HUES6 (cell line): Measurements from ENCODE around the gene KPNA6.

Experiments used
- H3K27ac ChIP-seq: 2 replicates; pipeline ENCODE4 v1.7.0; 2013; ENCODE audit warnings: low read depth, mild to moderate bottlenecking, low read length, inconsistent platforms
- H3K27me3 ChIP-seq: 2 replicates; pipeline ENCODE4 v1.6.1; 2013; ENCODE audit warnings: low read length; ENCODE audit not compliant: control insufficient read depth, insufficient read depth
- H3K36me3 ChIP-seq: 2 replicates; pipeline ENCODE4 v1.6.1; 2013; ENCODE audit warnings: low read length; ENCODE audit not compliant: control insufficient read depth, insufficient read depth
- H3K4me1 ChIP-seq: 2 replicates; pipeline ENCODE4 v1.6.1; 2013; ENCODE audit warnings: low read length; ENCODE audit not compliant: control insufficient read depth, insufficient read depth
- H3K4me3 ChIP-seq: 2 replicates; pipeline ENCODE4 v1.5.1; 2013; ENCODE audit warnings: low read depth, low read length
- H3K9ac ChIP-seq: one replicate; pipeline ENCODE4 v1.6.1; 2013; ENCODE audit warnings: mild to moderate bottlenecking, low read length
- H3K9me3 ChIP-seq: 2 replicates; pipeline ENCODE4 v1.6.1; 2013; ENCODE audit warnings: low read depth, low read length; ENCODE audit not compliant: control insufficient read depth, insufficient read depth

KPNA6 gene

DNA sequence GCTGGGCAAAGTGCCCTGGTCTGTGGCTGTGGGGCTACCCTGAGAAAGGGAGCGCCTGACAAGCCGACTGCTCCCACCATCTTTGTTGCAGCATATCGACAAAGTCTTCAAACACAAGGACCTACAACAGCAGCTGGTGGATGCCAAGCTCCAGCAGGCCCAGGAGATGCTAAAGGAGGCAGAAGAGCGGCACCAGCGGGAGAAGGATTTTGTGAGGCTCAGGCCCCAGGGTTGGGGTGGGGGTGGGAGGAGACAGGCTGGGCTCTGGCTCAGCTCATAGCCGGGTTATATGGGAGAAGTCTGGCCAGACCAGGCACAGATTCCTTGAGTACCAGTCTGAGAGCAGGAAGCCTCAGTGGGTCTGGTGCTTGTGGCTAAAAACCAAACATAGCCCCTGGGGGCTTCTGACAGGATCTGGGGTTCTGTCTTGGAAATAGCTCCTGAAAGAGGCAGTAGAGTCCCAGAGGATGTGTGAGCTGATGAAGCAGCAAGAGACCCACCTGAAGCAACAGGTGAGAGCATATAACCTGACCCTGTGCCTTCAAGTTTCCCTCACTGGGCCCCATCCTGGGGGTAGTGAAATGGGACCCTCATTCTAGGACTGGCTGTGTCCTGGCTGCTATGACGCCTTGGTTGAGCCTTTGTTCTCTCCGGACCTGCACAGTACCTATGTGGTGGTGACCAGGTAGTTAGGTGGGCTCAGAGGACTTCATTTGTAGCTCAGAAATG is 84.5 kb downstream of the KPNA6 start:
- no peaks in the 10 kb centered on the region for H3K9me3 ChIP-seq
- H3K9ac ChIP-seq, result no peak overlapping the region
- no peaks in the 10 kb centered on the region for H3K4me1 ChIP-seq
- H3K36me3 ChIP-seq, result peaks cover 100% of the 10 kb centered on the region
- no peaks in the 10 kb centered on the region for H3K27me3 ChIP-seq
- H3K4me3 ChIP-seq, result no peak overlapping the region
- H3K27ac ChIP-seq, result no peak overlapping the region

DNA sequence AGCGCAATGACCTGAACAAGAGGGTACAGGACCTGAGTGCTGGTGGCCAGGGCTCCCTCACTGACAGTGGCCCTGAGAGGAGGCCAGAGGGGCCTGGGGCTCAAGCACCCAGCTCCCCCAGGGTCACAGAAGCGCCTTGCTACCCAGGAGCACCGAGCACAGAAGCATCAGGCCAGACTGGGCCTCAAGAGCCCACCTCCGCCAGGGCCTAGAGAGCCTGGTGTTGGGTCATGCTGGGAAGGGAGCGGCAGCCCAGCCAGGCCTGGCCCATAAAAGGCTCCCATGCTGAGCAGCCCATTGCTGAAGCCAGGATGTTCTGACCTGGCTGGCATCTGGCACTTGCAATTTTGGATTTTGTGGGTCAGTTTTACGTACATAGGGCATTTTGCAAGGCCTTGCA is 87.1 kb downstream of the KPNA6 start:
- no peaks in the 10 kb centered on the region for H3K27me3 ChIP-seq
- H3K36me3 ChIP-seq, result peaks cover 86% of the 10 kb centered on the region

DNA sequence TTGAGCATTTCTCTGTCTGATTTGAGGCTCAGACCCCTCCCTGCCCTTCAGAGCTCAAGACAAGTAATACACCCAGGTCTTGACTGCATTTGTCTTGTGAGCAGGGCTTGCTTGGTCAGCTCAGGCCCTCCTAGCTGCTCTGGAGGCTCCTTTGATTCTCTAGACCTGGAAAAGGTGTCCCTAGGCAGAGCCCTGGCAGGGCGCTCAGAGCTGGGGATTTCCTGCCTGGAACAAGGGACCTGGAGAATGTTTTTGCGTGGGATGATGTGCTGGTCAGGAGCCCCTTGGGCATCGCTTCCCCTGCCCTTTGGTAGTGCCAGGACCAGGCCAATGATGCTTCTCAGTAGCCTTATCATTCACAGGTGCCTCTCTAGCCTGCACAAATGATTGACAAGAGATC is 87.7 kb downstream of the KPNA6 start:
- Histone ChIP-seq H3K4me3 (no peak overlapping the region), H3K27ac (no peak overlapping the region), H3K9me3 (no peaks in the 10 kb centered on the region), H3K27me3 (no peaks in the 10 kb centered on the region), H3K4me1 (peaks cover 13% of the 10 kb centered on the region), H3K36me3 (peaks cover 81% of the 10 kb centered on the region), H3K9ac (no peak overlapping the region)

More for the DNA sequence above, 87.1 kb downstream of the KPNA6 start:
- Histone ChIP-seq H3K9ac (no peak overlapping the region), H3K4me3 (no peak overlapping the region), H3K9me3 (no peaks in the 10 kb centered on the region), H3K27ac (no peak overlapping the region), H3K4me1 (peaks cover 11% of the 10 kb centered on the region)

DNA sequence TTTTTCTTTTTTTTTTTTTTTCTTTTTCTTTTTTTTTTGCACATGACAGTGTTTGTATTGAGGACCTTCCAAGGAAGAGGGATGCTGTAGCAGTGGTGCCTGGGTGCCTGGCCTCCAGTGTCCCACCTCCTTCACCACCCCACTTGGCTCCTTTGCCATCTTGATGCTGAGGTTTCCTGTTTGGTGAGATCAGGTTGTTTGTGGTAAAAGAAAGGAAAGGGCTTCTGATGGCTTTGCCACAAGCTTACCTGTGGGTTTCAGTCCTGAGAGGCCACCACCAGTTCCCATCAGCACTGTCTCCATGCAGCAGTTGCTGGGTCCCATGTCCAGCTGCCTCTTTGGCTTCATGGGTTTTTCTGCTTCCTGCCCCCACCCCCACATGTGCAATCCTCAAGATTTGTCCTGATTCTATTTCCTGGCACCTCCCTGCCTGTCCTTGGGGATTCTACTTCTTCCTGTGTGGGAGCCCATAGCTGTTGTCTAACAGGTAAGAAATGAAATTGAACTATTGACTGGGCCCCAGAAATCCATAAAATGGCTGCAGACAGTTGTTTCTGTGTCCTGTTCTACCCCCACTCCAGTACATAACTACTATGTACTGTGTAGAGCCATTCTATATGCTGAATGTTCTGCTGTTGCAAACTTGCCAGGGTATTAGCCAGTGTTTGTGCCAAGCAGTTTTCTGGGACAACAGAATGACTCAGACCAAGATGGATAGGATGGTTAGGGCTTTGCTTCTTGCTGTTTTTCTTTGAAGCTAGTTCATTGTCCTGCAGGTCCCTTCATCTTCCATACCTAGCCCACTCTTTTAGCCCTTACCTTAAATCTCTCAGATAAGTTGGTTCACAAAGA is 88.3 kb downstream of the KPNA6 start:
- H3K36me3 ChIP-seq, result peaks cover 74% of the 10 kb centered on the region
- H3K27ac ChIP-seq, result no peak overlapping the region
- H3K27me3 ChIP-seq, result no peaks in the 10 kb centered on the region
- H3K9me3 ChIP-seq, result no peaks in the 10 kb centered on the region
- no peak overlapping the region for H3K9ac ChIP-seq
- peaks cover 14% of the 10 kb centered on the region for H3K4me1 ChIP-seq
- H3K4me3 ChIP-seq, result no peak overlapping the region

DNA sequence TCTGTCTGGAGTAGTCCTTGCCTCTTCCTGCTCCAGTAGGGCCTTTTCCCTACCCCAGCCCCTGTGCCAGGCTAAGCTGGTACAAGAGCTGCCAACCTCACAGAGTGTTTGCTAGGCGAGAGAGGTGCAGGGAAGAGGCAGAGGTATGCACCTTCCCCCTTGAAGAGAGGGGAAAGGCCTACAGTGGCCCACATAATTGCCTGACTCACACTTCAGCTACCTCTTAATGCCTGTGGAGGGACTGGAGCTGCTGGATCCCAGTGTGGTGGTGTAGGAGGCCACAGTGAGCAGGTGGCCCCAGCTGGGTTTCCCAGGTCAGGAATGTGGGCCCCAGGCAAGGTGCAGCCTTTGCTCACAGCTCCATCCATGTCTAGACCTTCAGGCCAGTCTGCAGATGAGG is 89.2 kb downstream of the KPNA6 start:
- H3K9ac ChIP-seq, result no peak overlapping the region
- no peak overlapping the region for H3K27ac ChIP-seq
- H3K27me3 ChIP-seq, result no peaks in the 10 kb centered on the region
- no peak overlapping the region for H3K4me3 ChIP-seq
- peaks cover 21% of the 10 kb centered on the region for H3K4me1 ChIP-seq
- no peaks in the 10 kb centered on the region for H3K9me3 ChIP-seq
- H3K36me3 ChIP-seq, result peaks cover 65% of the 10 kb centered on the region

DNA sequence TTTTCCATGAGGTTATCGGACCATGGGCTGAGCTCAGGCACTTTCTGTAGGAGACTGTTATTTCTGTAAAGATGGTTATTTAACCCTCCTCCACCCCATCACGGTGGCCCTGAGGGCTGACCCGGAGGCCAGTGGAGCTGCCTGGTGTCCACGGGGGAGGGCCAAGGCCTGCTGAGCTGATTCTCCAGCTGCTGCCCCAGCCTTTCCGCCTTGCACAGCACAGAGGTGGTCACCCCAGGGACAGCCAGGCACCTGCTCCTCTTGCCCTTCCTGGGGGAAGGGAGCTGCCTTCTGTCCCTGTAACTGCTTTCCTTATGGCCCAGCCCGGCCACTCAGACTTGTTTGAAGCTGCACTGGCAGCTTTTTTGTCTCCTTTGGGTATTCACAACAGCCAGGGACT is 90.0 kb downstream of the KPNA6 start:
- no peaks in the 10 kb centered on the region for H3K27me3 ChIP-seq
- H3K9me3 ChIP-seq, result no peaks in the 10 kb centered on the region
- peaks cover 58% of the 10 kb centered on the region for H3K36me3 ChIP-seq
- H3K9ac ChIP-seq, result no peak overlapping the region
- H3K4me1 ChIP-seq, result peaks cover 21% of the 10 kb centered on the region
- no peak overlapping the region for H3K4me3 ChIP-seq
- H3K27ac ChIP-seq, result no peak overlapping the region

DNA sequence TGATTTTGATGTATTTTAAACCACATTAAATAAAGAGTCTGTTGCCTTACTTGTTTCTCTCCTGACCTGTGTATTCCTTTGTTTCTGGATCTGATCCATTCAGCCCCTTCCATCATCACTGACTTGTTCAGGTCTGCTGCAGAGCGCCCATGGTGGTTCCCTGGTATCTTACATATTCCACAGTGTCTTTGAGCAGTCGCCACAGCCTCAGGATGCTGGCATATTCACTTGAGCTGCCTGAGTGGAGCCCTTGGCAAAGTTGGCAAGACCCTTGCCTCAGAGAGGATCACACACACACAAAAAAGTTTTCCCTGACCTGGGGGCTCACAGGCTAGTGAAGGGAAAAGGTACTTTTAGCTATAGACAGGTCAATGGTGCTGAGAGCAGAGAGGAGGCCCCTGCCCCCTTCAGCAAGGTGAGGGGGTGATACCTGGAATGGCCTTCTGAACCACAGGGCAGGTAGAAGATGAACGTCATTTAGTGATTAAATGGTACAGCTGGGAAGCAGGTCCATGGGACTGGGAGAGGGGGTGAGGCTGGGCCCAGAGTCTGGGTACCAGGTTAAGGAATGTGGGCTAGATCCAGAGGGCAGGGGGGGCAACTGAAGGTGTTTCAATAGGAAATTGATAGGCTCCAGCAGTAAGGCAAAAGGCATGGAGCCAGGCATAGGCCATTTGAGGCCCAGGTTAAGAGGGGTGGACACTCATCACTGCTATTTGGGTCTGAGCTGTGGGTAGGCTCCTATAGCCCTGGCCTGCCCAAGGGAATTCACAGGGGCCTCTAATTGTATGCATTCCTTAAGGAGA is 90.6 kb downstream of the KPNA6 start:
- peaks cover 52% of the 10 kb centered on the region for H3K36me3 ChIP-seq

DNA sequence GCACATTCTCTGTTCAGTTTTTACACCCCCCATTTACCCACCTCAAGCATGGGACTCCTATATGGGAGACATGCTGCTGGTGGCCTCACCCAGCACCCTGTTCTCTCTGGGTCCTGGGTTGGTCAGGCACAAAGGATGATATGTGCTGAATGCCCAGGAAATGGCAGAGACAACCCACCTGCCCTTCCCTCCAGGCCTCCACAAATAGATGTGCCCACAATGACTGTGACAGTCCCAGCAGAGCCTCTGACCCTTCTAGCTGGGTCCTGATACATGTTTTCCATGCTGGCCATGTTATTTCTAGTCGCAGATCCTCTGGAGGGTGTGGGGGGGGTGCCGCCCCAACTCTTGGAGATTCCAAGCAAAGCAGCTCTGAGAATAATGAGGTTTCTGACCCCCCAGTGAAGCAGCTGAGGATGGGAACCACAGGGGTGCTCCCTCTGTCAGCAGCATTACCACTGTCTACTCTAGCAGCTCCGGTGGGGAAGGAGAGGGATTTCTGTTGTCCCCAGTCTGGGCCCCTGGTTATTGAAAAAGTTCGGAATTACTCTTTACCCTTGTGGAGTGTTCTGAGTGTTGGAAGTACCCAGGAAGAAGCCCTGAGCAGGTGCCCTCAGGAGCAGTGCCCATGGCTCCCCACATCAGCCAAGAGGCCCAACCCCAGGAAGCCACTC is 91.3 kb downstream of the KPNA6 start:
- H3K4me1 ChIP-seq, result peaks cover 21% of the 10 kb centered on the region
- no peak overlapping the region for H3K27ac ChIP-seq
- peaks cover 44% of the 10 kb centered on the region for H3K36me3 ChIP-seq
- H3K4me3 ChIP-seq, result peak overlapping the region; percentile 66; the same call in 1 of the 2 replicates
- H3K9ac ChIP-seq, result no peak overlapping the region
- H3K27me3 ChIP-seq, result peaks cover 1% of the 10 kb centered on the region; the same call in 1 of the 2 replicates
- no peaks in the 10 kb centered on the region for H3K9me3 ChIP-seq

More for the DNA sequence above, 90.6 kb downstream of the KPNA6 start:
- H3K27ac ChIP-seq, result no peak overlapping the region
- H3K9ac ChIP-seq, result no peak overlapping the region
- no peaks in the 10 kb centered on the region for H3K27me3 ChIP-seq
- no peaks in the 10 kb centered on the region for H3K9me3 ChIP-seq
- H3K4me1 ChIP-seq, result peaks cover 21% of the 10 kb centered on the region
- H3K4me3 ChIP-seq, result no peak overlapping the region

DNA sequence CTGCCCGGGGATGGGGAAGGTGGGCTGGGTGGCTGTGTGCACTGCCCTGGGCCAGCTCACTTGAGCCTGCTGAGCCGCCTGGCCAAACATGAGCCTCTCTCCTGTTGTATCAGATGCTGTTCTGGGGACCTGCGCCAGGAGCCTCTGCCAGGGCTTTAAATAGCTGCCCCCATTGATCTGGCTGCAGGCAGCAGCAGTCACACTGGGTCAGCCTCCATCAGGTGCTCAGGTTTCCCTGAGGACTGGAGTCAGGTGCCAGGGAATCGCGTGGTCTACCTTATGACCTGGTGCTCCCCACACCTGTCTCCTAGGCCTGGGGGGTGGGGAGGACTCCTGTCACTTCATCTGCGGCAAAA is 91.8 kb downstream of the KPNA6 start:
- Histone ChIP-seq H3K36me3 (peaks cover 39% of the 10 kb centered on the region), H3K27me3 (peaks cover 7% of the 10 kb centered on the region; the same call in 1 of the 2 replicates), H3K9me3 (no peaks in the 10 kb centered on the region), H3K4me1 (peaks cover 21% of the 10 kb centered on the region), H3K27ac (no peak overlapping the region), H3K9ac (no peak overlapping the region), H3K4me3 (peak overlapping the region; percentile 66)

DNA sequence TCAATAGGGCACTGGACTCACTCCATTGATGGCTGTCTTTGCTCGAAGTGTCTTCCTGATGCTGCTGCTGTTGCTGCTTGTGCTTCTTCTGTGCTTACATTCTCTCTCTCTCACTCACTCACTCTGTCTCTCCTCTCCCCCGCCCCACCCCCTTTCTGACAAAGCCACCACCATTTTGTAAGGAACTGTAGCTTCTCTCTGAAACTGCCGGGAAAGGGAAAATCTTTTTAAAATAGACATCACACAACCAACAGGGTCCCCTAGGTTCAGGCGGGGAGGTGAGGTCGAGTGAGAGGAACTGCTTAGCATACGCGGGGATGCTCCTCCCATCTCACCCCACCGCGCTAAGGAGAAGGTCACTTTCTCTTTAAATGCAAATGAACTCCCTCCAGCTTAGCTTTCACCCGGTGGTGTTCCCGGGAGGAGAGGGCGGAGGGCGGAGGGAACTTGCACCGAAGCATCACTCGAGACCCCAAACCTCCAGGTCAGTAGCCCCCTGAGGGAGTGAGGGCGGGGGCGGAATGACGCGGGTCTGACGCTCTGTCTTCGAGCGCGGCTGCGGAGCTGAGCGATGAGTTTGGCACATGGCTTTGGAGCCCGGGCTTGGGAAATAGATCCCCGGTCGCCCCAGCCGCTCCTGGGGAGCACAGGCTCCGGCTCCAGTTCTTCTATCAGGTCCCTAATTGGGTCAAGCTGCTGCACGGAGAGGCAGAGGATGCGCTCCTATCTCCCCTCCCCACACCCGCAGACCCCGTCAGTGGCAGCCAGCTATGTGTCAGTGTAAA is 92.6 kb downstream of the KPNA6 start, which contains the start of gene CCDC28B:
Gene CCDC28B (plus strand): TSS at position 370 of the 785 bp plus-strand sequence. CDS start 1,341 bp downstream, outside the sequence.
- H3K9ac ChIP-seq, result peak within 1 kb of the TSS; percentile 40
- peaks cover 8% of the 10 kb centered on the region; the same call in 1 of the 2 replicates for H3K27me3 ChIP-seq
- peaks cover 32% of the 10 kb centered on the region for H3K36me3 ChIP-seq
- H3K27ac ChIP-seq, result no peak within 1 kb of the TSS
- H3K4me1 ChIP-seq, result peaks cover 25% of the 10 kb centered on the region
- H3K4me3 ChIP-seq, result peak within 1 kb of the TSS; percentile 66
- H3K9me3 ChIP-seq, result no peaks in the 10 kb centered on the region
